CD14-positive monocyte (primary cell): ENCODE data around the gene ABCC9. TPM values are rescaled to one million over a fixed set of nuclear protein-coding genes. Genes with fewer than 3 reads are reported as not detected.

Experiments used
- DNase-seq, 3 donors: peaks; one replicate each; pipeline ENCODE4 v3.0.0-alpha.2; 2011 to 2022
- H2AFZ ChIP-seq: 2 replicates; pipeline ENCODE4 v1.6.0; 2012; ENCODE audit warnings: mild to moderate bottlenecking, low read depth, low read length, inconsistent platforms; ENCODE audit not compliant: insufficient read depth, poor library complexity, severe bottlenecking
- H3K27ac ChIP-seq, 2 donors: 1 replicate in 1 of 2; 2 replicates in 1 of 2; pipeline ENCODE4 v1.5.1; 2012 to 2013; ENCODE audit warnings: low read length in 2 of 2, control low read depth in 1 of 2, inconsistent platforms in 1 of 2, low read depth in 1 of 2, mild to moderate bottlenecking in 1 of 2
- H3K27me3 ChIP-seq, 2 donors: one replicate each; pipeline versions ENCODE4 v1.6.0 to v1.6.1; 2011 to 2013; ENCODE audit warnings: low read length in 2 of 2; ENCODE audit not compliant: control insufficient read depth in 2 of 2, insufficient read depth in 2 of 2
- H3K36me3 ChIP-seq, 2 donors: replicated peaks in 1 of 2; 1 replicate in 1 of 2; 2 replicates in 1 of 2; pipeline versions ENCODE4 v1.5.1 to v1.6.1; 2012 to 2013; ENCODE audit warnings: low read length in 2 of 2, control low read depth in 1 of 2, inconsistent platforms in 1 of 2, mild to moderate bottlenecking in 1 of 2; ENCODE audit not compliant: insufficient read depth in 2 of 2, control insufficient read depth in 1 of 2
- H3K4me1 ChIP-seq, 2 donors: 1 replicate in 1 of 2; 2 replicates in 1 of 2; pipeline versions ENCODE4 v1.5.1 to v1.6.1; 2012 to 2013; ENCODE audit warnings: low read length in 2 of 2, control low read depth in 1 of 2, inconsistent platforms in 1 of 2, mild to moderate bottlenecking in 1 of 2, moderate library complexity in 1 of 2; ENCODE audit not compliant: insufficient read depth in 2 of 2, control insufficient read depth in 1 of 2
- H3K4me2 ChIP-seq: replicated peaks from 2 replicates; pipeline ENCODE3; 2012; ENCODE audit warnings: low read length, moderate library complexity, mild to moderate bottlenecking; ENCODE audit not compliant: poor library complexity, severe bottlenecking; ENCODE audit errors: extremely low read depth
- H3K4me3 ChIP-seq, 3 experiments: fragments of 200-600 bp in 1 of 3; sonication (generic) in 1 of 3; replicated peaks in 1 of 3; 1 replicate in 2 of 3; 2 replicates in 1 of 3; pipeline ENCODE4 v1.5.1; 2011 to 2013; ENCODE audit warnings: low read length in 3 of 3, mild to moderate bottlenecking in 3 of 3, control low read depth in 2 of 3, low read depth in 2 of 3, inconsistent platforms in 1 of 3, moderate library complexity in 1 of 3
- H3K79me2 ChIP-seq: 2 replicates; pipeline ENCODE4 v1.6.0; 2012; ENCODE audit warnings: mild to moderate bottlenecking, control low read depth, inconsistent platforms, low read length, moderate library complexity; ENCODE audit not compliant: insufficient read depth
- H3K9ac ChIP-seq: 2 replicates; pipeline ENCODE4 v1.6.0; 2017; ENCODE audit warnings: low read length, mild to moderate bottlenecking; ENCODE audit not compliant: insufficient read depth, poor library complexity, severe bottlenecking
- H3K9me3 ChIP-seq, 2 donors: replicated peaks in 1 of 2; 1 replicate in 1 of 2; 2 replicates in 1 of 2; pipeline versions ENCODE4 v1.5.1 to v1.6.1; 2012 to 2013; ENCODE audit warnings: low read length in 2 of 2, control low read depth in 1 of 2; ENCODE audit not compliant: control insufficient read depth in 1 of 2, insufficient read depth in 1 of 2
- H4K20me1 ChIP-seq: 2 replicates; pipeline ENCODE4 v1.6.0; 2012; ENCODE audit warnings: mild to moderate bottlenecking, low read length, control low read depth, moderate library complexity; ENCODE audit not compliant: insufficient read depth
- H3K27ac Mint-ChIP-seq, 7 donors: one replicate each; pipeline ENCODE4 v1.8.0; 2020; ENCODE audit warnings: mild to moderate bottlenecking in 7 of 7, mixed read lengths in 7 of 7, moderate library complexity in 6 of 7, inconsistent platforms in 2 of 7
- H3K27me3 Mint-ChIP-seq, 3 donors: one replicate each; pipeline ENCODE4 v1.8.0; 2021 to 2022; ENCODE audit warnings: low read depth in 3 of 3, mild to moderate bottlenecking in 3 of 3, mixed read lengths in 3 of 3, moderate library complexity in 3 of 3, inconsistent platforms in 1 of 3
- H3K36me3 Mint-ChIP-seq, 2 donors: one replicate each; pipeline ENCODE4 v1.8.0; 2020; ENCODE audit warnings: mixed read lengths in 2 of 2, inconsistent platforms in 1 of 2, mild to moderate bottlenecking in 1 of 2
- H3K4me1 Mint-ChIP-seq: one replicate; pipeline ENCODE4 v1.8.0; 2020; ENCODE audit warnings: mild to moderate bottlenecking, mixed read lengths
- H3K4me3 Mint-ChIP-seq, 2 donors: one replicate each; pipeline ENCODE4 v1.8.0; 2020; ENCODE audit warnings: mild to moderate bottlenecking in 2 of 2, mixed read lengths in 2 of 2, moderate library complexity in 1 of 2
- H3K9me3 Mint-ChIP-seq, 7 donors: one replicate each; pipeline ENCODE4 v1.8.0; 2020 to 2022; ENCODE audit warnings: mixed read lengths in 7 of 7, mild to moderate bottlenecking in 6 of 7, moderate library complexity in 6 of 7, inconsistent platforms in 2 of 7
- WGBS: methylation state at CpG from one replicate; pipeline ENCODE4 v1.1.5; 2013; ENCODE audit warnings: missing lambda C conversion rate; ENCODE audit not compliant: insufficient coverage; 5-methylcytosine and 5-hydroxymethylcytosine counted together
- intact Hi-C, 2 donors: fragments of 100-400 bp; cut with micrococcal nuclease; formaldehyde crosslinking; loops; one replicate each; pipeline versions ENCODE4 v1.15.0 to v1.15.1; 2023
- polyA plus RNA-seq, 3 donors: library from polyadenylated mRNA; depleted of rRNA in 1 of 3; unstranded in 2 of 3; stranded (reverse) in 1 of 3; fragments of 300-500 nt in 2 of 3; fragments of >200 nt in 1 of 3; fragmentation: Illumina TruSeq in 2 of 3; gene quantifications; 1 replicate in 2 of 3; 2 replicates in 1 of 3; pipeline ENCODE4 v1.2.3, GENCODE V29; 2012 to 2021
- TF ChIP-seq, protein P1 (sequence below): fragments of 200-600 bp; IDR thresholded peaks from one replicate; pipeline ENCODE4 v1.8.0; 2022; ENCODE audit warnings: antibody characterized with exemption, mild to moderate bottlenecking

ABCC9 gene
- polyA plus RNA-seq, 3 donors: not detected

- H3K9me3 Mint-ChIP-seq: peaks cover 3 to 13% (median 6%) of the 10 kb centered on the region in 7 donors
- no peak overlapping the region for H2AFZ ChIP-seq
- H3K4me3 Mint-ChIP-seq: no peak overlapping the region
Measured at GRCh38 chr12:21828136-21828775, 113.0 kb downstream of the ABCC9 start.

DNA sequence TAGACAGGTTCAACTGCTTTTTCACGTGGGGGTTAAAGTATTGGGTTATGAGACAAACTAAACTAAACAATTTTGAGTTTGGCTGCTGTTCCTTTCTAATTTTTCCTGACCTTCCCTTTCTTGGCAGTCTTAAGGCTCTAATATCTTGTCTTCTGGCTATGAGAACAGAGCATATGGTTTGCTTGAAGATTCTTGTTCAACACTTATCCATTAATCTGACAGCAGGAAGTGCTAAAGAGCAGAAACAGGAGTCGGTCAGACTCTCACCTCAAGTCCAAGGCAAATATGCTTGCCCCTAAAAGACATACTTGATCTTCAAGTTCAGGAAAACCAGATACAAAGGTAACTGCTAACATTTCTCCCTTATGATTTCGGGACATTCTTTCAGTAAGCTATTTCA, 114.1 kb downstream of the ABCC9 start:
- Mint-ChIP-seq H3K27me3 (peaks cover 0 to 1% (median 0%) of the 10 kb centered on the region in 3 donors), H3K27ac (no peak overlapping the region), H3K4me3 (no peak overlapping the region), H3K36me3 (no peaks in the 10 kb centered on the region), H3K9me3 (peaks cover 3 to 13% (median 6%) of the 10 kb centered on the region in 7 donors), H3K4me1 (no peaks in the 10 kb centered on the region)
- H3K4me2 ChIP-seq: no peak overlapping the region
- H3K27me3 ChIP-seq: no peaks in the 10 kb centered on the region
- TF ChIP-seq, protein P1, sequence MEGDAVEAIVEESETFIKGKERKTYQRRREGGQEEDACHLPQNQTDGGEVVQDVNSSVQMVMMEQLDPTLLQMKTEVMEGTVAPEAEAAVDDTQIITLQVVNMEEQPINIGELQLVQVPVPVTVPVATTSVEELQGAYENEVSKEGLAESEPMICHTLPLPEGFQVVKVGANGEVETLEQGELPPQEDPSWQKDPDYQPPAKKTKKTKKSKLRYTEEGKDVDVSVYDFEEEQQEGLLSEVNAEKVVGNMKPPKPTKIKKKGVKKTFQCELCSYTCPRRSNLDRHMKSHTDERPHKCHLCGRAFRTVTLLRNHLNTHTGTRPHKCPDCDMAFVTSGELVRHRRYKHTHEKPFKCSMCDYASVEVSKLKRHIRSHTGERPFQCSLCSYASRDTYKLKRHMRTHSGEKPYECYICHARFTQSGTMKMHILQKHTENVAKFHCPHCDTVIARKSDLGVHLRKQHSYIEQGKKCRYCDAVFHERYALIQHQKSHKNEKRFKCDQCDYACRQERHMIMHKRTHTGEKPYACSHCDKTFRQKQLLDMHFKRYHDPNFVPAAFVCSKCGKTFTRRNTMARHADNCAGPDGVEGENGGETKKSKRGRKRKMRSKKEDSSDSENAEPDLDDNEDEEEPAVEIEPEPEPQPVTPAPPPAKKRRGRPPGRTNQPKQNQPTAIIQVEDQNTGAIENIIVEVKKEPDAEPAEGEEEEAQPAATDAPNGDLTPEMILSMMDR: no peak
- no peak overlapping the region for H2AFZ ChIP-seq
- intact Hi-C loops: no loop called here
- H3K36me3 ChIP-seq: no peaks in the 10 kb centered on the region
- H4K20me1 ChIP-seq: no peaks in the 10 kb centered on the region
- WGBS: no CpG with 5 or more reads among the region's 3 CpGs
- no peak overlapping the region for H3K4me3 ChIP-seq
- no peak overlapping the region for H3K27ac ChIP-seq
- H3K9ac ChIP-seq: no peak overlapping the region
- DNase-seq: no peak
- H3K9me3 ChIP-seq: no peaks in the 10 kb centered on the region
- H3K4me1 ChIP-seq: no peaks in the 10 kb centered on the region
- H3K79me2 ChIP-seq: no peaks in the 10 kb centered on the region

More at GRCh38 chr12:21828136-21828775, 113.0 kb downstream of the ABCC9 start:
- DNase-seq: no peak
- intact Hi-C loops: no loop called here
- TF ChIP-seq, protein P1: no peak
- Histone ChIP-seq H3K27me3 (no peaks in the 10 kb centered on the region), H3K4me2 (no peak overlapping the region), H3K9me3 (no peaks in the 10 kb centered on the region), H3K9ac (no peak overlapping the region), H3K4me3 (no peak overlapping the region), H3K79me2 (no peaks in the 10 kb centered on the region), H3K4me1 (no peaks in the 10 kb centered on the region), H3K27ac (no peak overlapping the region), H4K20me1 (no peaks in the 10 kb centered on the region), H3K36me3 (no peaks in the 10 kb centered on the region)
- Mint-ChIP-seq H3K27ac (no peak overlapping the region), H3K27me3 (peaks cover 0 to 1% (median 0%) of the 10 kb centered on the region in 3 donors), H3K36me3 (no peaks in the 10 kb centered on the region), H3K4me1 (no peaks in the 10 kb centered on the region)
- 83% methylated on average over 1 of the region's 4 CpGs for WGBS
